GM12878 (cell line): ENCODE results near the gene MCM9. TPM values are rescaled to one million over a fixed set of nuclear protein-coding genes. Genes with fewer than 3 reads are reported as not detected.
A peak's percentile ranks its signal among the peaks of the same experiment; 100 is the strongest.

Experiments
- ATAC-seq: fragments of 200-7000 bp; cut with Tn5 transposase; 3 replicates; pipeline ENCODE4 v1.9.1; 2020; ENCODE audit warnings: mild to moderate bottlenecking, moderate library complexity
- BruUV-seq: library from RNA; stranded (reverse); fragments of 400-500 nt; replicated peaks from 2 replicates; lab custom pipeline; 2021; lab: Mats Ljungman, UMichigan
- CTCF ChIA-PET: fragments of 300-600 bp; sonication (Branson Sonifier 250); formaldehyde crosslinking; extraction: SDS; loops from one replicate; lab custom pipeline; 2021; ENCODE audit warnings: inconsistent platforms; lab: Yijun Ruan, JAX
- POLR2A ChIA-PET: fragments of 350-600 bp; formaldehyde crosslinking; extraction: SDS; loops from one replicate; lab custom pipeline; 2021; ENCODE audit warnings: inconsistent platforms; lab: Charles Lee
- RAD21 ChIA-PET: fragments of 300-600 bp; sonication (Branson Sonifier 250); formaldehyde crosslinking; loops from one replicate; lab custom pipeline; 2023; ENCODE audit warnings: antibody characterized with exemption; ENCODE audit not compliant: unreplicated experiment; lab: Charles Lee
- SMC1A ChIA-PET: fragments of 300-600 bp; sonication (Branson Sonifier 250); formaldehyde crosslinking; loops from one replicate; lab custom pipeline; 2023; ENCODE audit not compliant: unreplicated experiment, uncharacterized antibody; lab: Charles Lee
- DNase-seq: peaks from one replicate; pipeline ENCODE4 v3.0.0-alpha.2; 2011; ENCODE audit warnings: low read depth, low spot score
- FAIRE-seq: peaks from 3 replicates; lab custom pipeline; 2011; peaks lifted over from hg19 to GRCh38; lab: Jason Lieb, UNC
- H2AFZ ChIP-seq: 2 replicates; pipeline ENCODE4 v1.6.0; 2011; ENCODE audit warnings: low read depth, low read length, control low read depth; ENCODE audit not compliant: control insufficient read depth
- H3K27ac ChIP-seq: 2 replicates; pipeline ENCODE4 v1.5.1; 2011; ENCODE audit warnings: control low read depth; ENCODE audit not compliant: control insufficient read depth, insufficient read depth
- H3K27me3 ChIP-seq, 2 experiments: replicated peaks in 1 of 2; 2 replicates each; pipeline versions ENCODE4 v1.6.0 to v1.6.1; 2011; ENCODE audit warnings: low read length in 1 of 2; ENCODE audit not compliant: control insufficient read depth in 2 of 2, insufficient read depth in 2 of 2
- H3K36me3 ChIP-seq, 2 experiments: 2 replicates each; pipeline ENCODE4 v1.5.1; 2011; ENCODE audit warnings: low read length in 1 of 2; ENCODE audit not compliant: control insufficient read depth in 2 of 2, insufficient read depth in 2 of 2
- H3K4me1 ChIP-seq: 2 replicates; pipeline ENCODE4 v1.6.1; 2011; ENCODE audit warnings: mild to moderate bottlenecking, low read length, moderate library complexity, mixed read lengths; ENCODE audit not compliant: control insufficient read depth, insufficient read depth
- H3K4me2 ChIP-seq: 2 replicates; pipeline ENCODE4 v1.6.0; 2011; ENCODE audit warnings: control low read depth; ENCODE audit not compliant: control insufficient read depth, insufficient read depth
- H3K4me3 ChIP-seq: fragments of 200-600 bp; sonication (generic); 2 replicates; pipeline ENCODE4 v1.5.1; 2016
- H3K79me2 ChIP-seq: 2 replicates; pipeline ENCODE4 v1.6.0; 2011; ENCODE audit warnings: low read length; ENCODE audit not compliant: control insufficient read depth, insufficient read depth
- H3K9ac ChIP-seq: 2 replicates; pipeline ENCODE4 v1.8.0; 2011; ENCODE audit warnings: low read length, control low read depth, mixed read lengths; ENCODE audit not compliant: control insufficient read depth, insufficient read depth
- H3K9me3 ChIP-seq: replicated peaks from 3 replicates; pipeline ENCODE4 v1.5.1; 2011; ENCODE audit warnings: mild to moderate bottlenecking, low read length; ENCODE audit not compliant: control insufficient read depth, insufficient read depth
- H4K20me1 ChIP-seq: 2 replicates; pipeline ENCODE4 v1.6.0; 2011; ENCODE audit not compliant: control insufficient read depth, insufficient read depth
- BCL11A ChIP-seq: IDR thresholded peaks from 2 replicates; pipeline ENCODE4 v1.6.1; 2011; ENCODE audit warnings: low read depth, low read length
- CEBPB ChIP-seq, 2 experiments: fragments of 150-350 bp in 1 of 2; IDR thresholded peaks; 2 replicates each; pipeline ENCODE4 v1.6.1; 2012 to 2014; ENCODE audit warnings: low read depth in 2 of 2, low read length in 2 of 2, borderline replicate concordance in 1 of 2, inconsistent platforms in 1 of 2
- EED ChIP-seq: sonication (generic); IDR thresholded peaks from 2 replicates; pipeline ENCODE4 v1.6.1; 2016; ENCODE audit warnings: antibody characterized with exemption, low read depth
- IRF4 ChIP-seq: IDR thresholded peaks from 2 replicates; pipeline ENCODE4 v1.6.1; 2011; ENCODE audit warnings: low read depth, low read length
- PAX8 ChIP-seq: fragments of 450-650 bp; IDR thresholded peaks from 2 replicates; pipeline ENCODE4 v1.6.1; 2017; ENCODE audit warnings: mild to moderate bottlenecking, moderate library complexity
- PML ChIP-seq: IDR thresholded peaks from 2 replicates; pipeline ENCODE4 v1.6.1; 2012; ENCODE audit warnings: low read length, inconsistent platforms
- POLR2A ChIP-seq: IDR thresholded peaks from 2 replicates; pipeline ENCODE4 v1.6.1; 2011; ENCODE audit warnings: low read depth, mild to moderate bottlenecking, low read length
- RAD51 ChIP-seq: fragments of 450-650 bp; IDR thresholded peaks from 2 replicates; pipeline ENCODE4 v1.6.1; 2016; ENCODE audit warnings: moderate library complexity, mild to moderate bottlenecking, inconsistent platforms
- SMAD1 ChIP-seq: fragments of 450-650 bp; IDR thresholded peaks from 2 replicates; pipeline ENCODE4 v1.6.1; 2018; ENCODE audit warnings: mild to moderate bottlenecking, low read depth; ENCODE audit not compliant: partially characterized antibody
- STAT1 ChIP-seq: fragments of 450-650 bp; conservative IDR thresholded peaks from 2 replicates; pipeline ENCODE4 v1.6.1; 2014; ENCODE audit warnings: antibody characterized with exemption, mild to moderate bottlenecking
- YY1 ChIP-seq: IDR thresholded peaks from 2 replicates; pipeline ENCODE4 v1.6.1; 2011; ENCODE audit warnings: low read depth, mild to moderate bottlenecking, low read length
- ZNF274 ChIP-seq: IDR thresholded peaks from one replicate; pipeline ENCODE4 v1.8.0; 2011; ENCODE audit not compliant: insufficient read length, insufficient read depth
- ZNF622 ChIP-seq: fragments of 450-650 bp; IDR thresholded peaks from 2 replicates; pipeline ENCODE4 v1.6.1; 2017; ENCODE audit warnings: mild to moderate bottlenecking, inconsistent platforms
- WGBS: methylation state at CpG from one replicate; pipeline ENCODE4 v1.1.6; 2016; ENCODE audit warnings: low lambda C conversion rate; ENCODE audit not compliant: insufficient replicate concordance, insufficient coverage; ENCODE audit errors: missing lambda C conversion rate; 5-methylcytosine and 5-hydroxymethylcytosine counted together
- in situ Hi-C: fragments of 300-500 bp; cut with MboI; formaldehyde crosslinking; loops from 9 replicates; pipeline ENCODE4 v1.14.3; 2018; ENCODE audit warnings: mixed read lengths
- intact Hi-C: fragments of 100-400 bp; cut with micrococcal nuclease; formaldehyde crosslinking; loops from one replicate; pipeline ENCODE4 v1.14.2; 2022; ENCODE audit not compliant: unreplicated experiment
- polyA plus RNA-seq, 11 experiments: library from polyadenylated mRNA; depleted of rRNA in 4 of 11; unstranded in 6 of 11; stranded (reverse) in 5 of 11; fragments of >200 nt; fragmentation: Nextera tagmentation in 4 of 11; fragmentation: Illumina TruSeq in 1 of 11; extraction: Ambion mirVana in 4 of 11; extraction: Trizol in 1 of 11; gene quantifications; 1 replicate in 1 of 11; 2 replicates in 10 of 11; pipeline versions ENCODE4 v1.2.1 to v1.2.3, GENCODE V29; 2011 to 2016; ENCODE audit warnings: inconsistent platforms in 2 of 11, missing spikeins in 2 of 11, low read depth in 1 of 11
- total RNA-seq, 4 experiments: library from RNA; depleted of rRNA in 3 of 4; stranded (reverse); fragments of >200 nt in 3 of 4; fragmentation: Illumina TruSeq in 1 of 4; extraction: Trizol in 1 of 4; gene quantifications; 2 replicates each; pipeline versions ENCODE4 v1.2.1 to v1.2.3, GENCODE V29; 2013 to 2021
- TF ChIP-seq, protein P1 (sequence below): IDR thresholded peaks from 2 replicates; pipeline ENCODE4 v1.6.1; 2011; ENCODE audit warnings: mild to moderate bottlenecking, low read depth, low read length, moderate library complexity; ENCODE audit not compliant: insufficient replicate concordance
- TF ChIP-seq, protein P2 (sequence below): IDR thresholded peaks from 2 replicates; pipeline ENCODE4 v1.6.1; 2012; ENCODE audit warnings: low read depth, low read length, improper control_type of control experiment
- TF ChIP-seq, protein P3 (sequence below): fragments of 450-650 bp; formaldehyde crosslinking; IDR thresholded peaks from 2 replicates; pipeline ENCODE4 v1.5.0; 2022; ENCODE audit warnings: mild to moderate bottlenecking, missing genetic modification characterization

Gene MCM9
- total and polyA plus RNA-seq, 10 of the 15 experiments (the other 5 are each of a cell fraction or from before 2014, with no cell fraction given): 3.4 to 18.5 (median 9.7) TPM

DNA sequence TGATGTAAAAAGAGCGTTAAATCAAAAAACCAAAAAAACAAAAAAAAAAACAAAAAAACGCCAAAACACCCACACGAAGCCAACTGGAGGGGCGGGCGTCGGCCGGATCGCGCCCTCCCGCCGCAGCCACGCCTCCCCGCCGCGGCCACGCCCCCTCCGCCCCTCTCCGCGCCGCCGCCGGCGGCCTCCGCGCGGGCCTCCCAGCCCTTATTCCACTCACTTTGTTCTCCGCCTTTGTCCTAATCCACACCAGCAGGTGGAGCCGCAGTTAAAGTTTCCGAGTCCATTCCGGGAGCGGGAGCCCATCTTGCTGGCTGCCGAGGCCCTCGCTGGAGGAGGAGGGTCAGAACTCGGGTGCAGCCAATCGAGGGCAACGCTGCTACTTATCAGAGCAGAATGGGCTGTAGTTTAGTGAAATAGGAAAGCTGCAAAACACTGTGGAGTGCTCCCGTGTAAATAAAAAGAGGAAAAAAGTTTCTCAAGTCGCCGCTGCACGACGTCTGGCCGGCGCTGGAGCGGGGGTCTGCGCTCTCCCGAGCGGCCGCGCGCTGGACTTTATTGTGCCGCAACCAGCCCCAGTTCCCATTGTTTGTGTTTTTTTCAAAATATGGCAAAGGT is 41.0 kb downstream of the MCM9 start, which contains the start of gene ASF1A (continued):
- TF ChIP-seq, protein P1, sequence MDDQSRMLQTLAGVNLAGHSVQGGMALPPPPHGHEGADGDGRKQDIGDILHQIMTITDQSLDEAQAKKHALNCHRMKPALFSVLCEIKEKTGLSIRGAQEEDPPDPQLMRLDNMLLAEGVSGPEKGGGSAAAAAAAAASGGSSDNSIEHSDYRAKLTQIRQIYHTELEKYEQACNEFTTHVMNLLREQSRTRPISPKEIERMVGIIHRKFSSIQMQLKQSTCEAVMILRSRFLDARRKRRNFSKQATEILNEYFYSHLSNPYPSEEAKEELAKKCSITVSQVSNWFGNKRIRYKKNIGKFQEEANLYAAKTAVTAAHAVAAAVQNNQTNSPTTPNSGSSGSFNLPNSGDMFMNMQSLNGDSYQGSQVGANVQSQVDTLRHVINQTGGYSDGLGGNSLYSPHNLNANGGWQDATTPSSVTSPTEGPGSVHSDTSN: peak; percentile 8
- TF ChIP-seq ZNF622 (no peak), ZNF274 (no peak), PAX8 (no peak), POLR2A (peak; percentile 70), STAT1 (no peak), BCL11A (no peak)
- TF ChIP-seq, protein P2, sequence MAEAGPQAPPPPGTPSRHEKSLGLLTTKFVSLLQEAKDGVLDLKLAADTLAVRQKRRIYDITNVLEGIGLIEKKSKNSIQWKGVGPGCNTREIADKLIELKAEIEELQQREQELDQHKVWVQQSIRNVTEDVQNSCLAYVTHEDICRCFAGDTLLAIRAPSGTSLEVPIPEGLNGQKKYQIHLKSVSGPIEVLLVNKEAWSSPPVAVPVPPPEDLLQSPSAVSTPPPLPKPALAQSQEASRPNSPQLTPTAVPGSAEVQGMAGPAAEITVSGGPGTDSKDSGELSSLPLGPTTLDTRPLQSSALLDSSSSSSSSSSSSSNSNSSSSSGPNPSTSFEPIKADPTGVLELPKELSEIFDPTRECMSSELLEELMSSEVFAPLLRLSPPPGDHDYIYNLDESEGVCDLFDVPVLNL: no peak; the same call in 1 of the 2 replicates

DNA sequence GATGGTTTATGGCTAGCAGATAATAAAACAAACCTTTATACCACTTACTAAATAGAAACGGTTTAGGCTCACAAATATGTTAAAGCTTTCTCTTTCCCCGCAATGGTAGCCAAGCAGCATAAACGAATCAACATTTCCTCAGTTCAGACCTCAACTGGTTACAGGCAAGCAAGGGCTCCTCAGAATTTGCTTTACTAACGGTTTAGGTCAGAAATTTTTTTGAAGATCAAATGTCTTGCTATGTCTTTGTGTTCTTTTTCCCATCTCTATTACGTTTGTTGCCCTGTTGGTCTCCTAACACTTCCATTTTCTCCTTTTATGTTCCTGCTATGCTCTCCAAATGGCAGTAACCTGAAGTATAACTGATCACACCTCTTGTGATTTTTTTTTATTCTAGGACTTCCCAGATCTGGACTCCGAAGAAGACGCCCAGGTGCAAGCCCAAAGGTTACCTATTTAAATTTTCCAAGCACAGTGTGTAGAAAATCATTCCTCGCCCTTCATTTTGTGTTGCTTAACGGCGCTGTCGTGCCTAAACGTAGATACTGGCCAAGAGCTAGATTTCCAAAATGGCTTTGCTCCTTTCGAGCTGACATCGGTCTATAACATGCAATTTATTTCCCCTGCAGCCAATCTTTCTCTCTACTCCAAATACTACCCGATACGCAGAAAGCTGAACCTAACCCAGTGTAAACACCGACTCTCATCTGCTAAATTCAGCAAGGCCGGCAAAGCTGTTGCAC is 41.7 kb downstream of the MCM9 start:
- no peaks in the 10 kb centered on the region for H3K36me3 ChIP-seq
- H4K20me1 ChIP-seq: no peaks in the 10 kb centered on the region
- intact Hi-C loops (loop anchor here (5.0 to 10.0 kb wide), 5 partner anchors 81 to 452 kb away; partner anchors contain the start of genes CEP85L and MAN1A1), in situ Hi-C loops (no loop called here)
- H3K9me3 ChIP-seq: no peaks in the 10 kb centered on the region
- ChIA-PET RAD21 (interaction anchor here (1.4 to 4.1 kb wide), 3 partner anchors 11 to 217 kb away, joined by 5 to 34 read pairs (median 5); partner anchors contain the start of gene MCM9), SMC1A (interaction anchor here (0.7 to 4.0 kb wide), 9 partner anchors 8 to 453 kb away, joined by 3 to 37 read pairs (median 3); partner anchors contain the start of gene MCM9), POLR2A (interaction anchor here (3.3 to 4.3 kb wide), 2 partner anchors 13 to 41 kb away, joined by 14 to 26 read pairs; partner anchors contain the start of gene MCM9), CTCF (interaction anchor here (0.7 to 3.0 kb wide), 5 partner anchors 10 to 255 kb away, joined by 3 to 8 read pairs (median 4); no protein-coding TSS in a partner anchor)
- ATAC-seq (peak; percentile 3; the same call in 1 of the 3 replicates), FAIRE-seq (no peak), DNase-seq (no peak)
- BruUV-seq: TSS peak; percentile 53
- H3K27ac ChIP-seq: peak overlapping the region; percentile 75
- peak overlapping the region; percentile 80 for H3K4me2 ChIP-seq
- H3K79me2 ChIP-seq: peaks cover 63% of the 10 kb centered on the region
- H3K9ac ChIP-seq: peak overlapping the region; percentile 72
- H3K4me3 ChIP-seq: peak overlapping the region; percentile 69
- H2AFZ ChIP-seq: peak overlapping the region; percentile 90
- 3% methylated on average over 18 of the region's 18 CpGs for WGBS
- H3K4me1 ChIP-seq: peaks cover 11% of the 10 kb centered on the region
- no peaks in the 10 kb centered on the region for H3K27me3 ChIP-seq
- TF ChIP-seq RAD51: 0 out of 2 replicates have a peak, but pooled peaks have one; percentile 27
- peak; percentile 91 for TF ChIP-seq YY1
- TF ChIP-seq, protein P3, sequence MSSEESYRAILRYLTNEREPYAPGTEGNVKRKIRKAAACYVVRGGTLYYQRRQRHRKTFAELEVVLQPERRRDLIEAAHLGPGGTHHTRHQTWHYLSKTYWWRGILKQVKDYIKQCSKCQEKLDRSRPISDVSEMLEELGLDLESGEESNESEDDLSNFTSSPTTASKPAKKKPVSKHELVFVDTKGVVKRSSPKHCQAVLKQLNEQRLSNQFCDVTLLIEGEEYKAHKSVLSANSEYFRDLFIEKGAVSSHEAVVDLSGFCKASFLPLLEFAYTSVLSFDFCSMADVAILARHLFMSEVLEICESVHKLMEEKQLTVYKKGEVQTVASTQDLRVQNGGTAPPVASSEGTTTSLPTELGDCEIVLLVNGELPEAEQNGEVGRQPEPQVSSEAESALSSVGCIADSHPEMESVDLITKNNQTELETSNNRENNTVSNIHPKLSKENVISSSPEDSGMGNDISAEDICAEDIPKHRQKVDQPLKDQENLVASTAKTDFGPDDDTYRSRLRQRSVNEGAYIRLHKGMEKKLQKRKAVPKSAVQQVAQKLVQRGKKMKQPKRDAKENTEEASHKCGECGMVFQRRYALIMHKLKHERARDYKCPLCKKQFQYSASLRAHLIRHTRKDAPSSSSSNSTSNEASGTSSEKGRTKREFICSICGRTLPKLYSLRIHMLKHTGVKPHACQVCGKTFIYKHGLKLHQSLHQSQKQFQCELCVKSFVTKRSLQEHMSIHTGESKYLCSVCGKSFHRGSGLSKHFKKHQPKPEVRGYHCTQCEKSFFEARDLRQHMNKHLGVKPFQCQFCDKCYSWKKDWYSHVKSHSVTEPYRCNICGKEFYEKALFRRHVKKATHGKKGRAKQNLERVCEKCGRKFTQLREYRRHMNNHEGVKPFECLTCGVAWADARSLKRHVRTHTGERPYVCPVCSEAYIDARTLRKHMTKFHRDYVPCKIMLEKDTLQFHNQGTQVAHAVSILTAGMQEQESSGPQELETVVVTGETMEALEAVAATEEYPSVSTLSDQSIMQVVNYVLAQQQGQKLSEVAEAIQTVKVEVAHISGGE (CRISPR knock-in tag): no peak
- TF ChIP-seq CEBPB (IDR thresholded peaks at IDR 0.05; ENCODE audit: borderline replicate concordance in 1 of 2, low read depth in 2 of 2, low read length in 2 of 2): no peak
- TF ChIP-seq PML: 0 out of 2 replicates have a peak, but pooled peaks have one; percentile 36
- no peak for TF ChIP-seq IRF4
- TF ChIP-seq SMAD1: no peak
- 0 out of 2 replicates have a peak, but pooled peaks have one; percentile 11 for TF ChIP-seq EED
